CD4-positive, alpha-beta T cell treated with Interleukin-6 for 4 hours (primary cell): ENCODE measurements around the gene ZFYVE28.
"Not testable (repeated sequence)": the region's sequence is repeated elsewhere in the genome, so short reads cannot be mapped to it uniquely, and the experiment has no call there.

Experiments used
- DNase-seq: peaks from one replicate; pipeline ENCODE4 v3.0.0-alpha.2; 2020; ENCODE audit warnings: mixed read lengths

The ZFYVE28 gene

DNA sequence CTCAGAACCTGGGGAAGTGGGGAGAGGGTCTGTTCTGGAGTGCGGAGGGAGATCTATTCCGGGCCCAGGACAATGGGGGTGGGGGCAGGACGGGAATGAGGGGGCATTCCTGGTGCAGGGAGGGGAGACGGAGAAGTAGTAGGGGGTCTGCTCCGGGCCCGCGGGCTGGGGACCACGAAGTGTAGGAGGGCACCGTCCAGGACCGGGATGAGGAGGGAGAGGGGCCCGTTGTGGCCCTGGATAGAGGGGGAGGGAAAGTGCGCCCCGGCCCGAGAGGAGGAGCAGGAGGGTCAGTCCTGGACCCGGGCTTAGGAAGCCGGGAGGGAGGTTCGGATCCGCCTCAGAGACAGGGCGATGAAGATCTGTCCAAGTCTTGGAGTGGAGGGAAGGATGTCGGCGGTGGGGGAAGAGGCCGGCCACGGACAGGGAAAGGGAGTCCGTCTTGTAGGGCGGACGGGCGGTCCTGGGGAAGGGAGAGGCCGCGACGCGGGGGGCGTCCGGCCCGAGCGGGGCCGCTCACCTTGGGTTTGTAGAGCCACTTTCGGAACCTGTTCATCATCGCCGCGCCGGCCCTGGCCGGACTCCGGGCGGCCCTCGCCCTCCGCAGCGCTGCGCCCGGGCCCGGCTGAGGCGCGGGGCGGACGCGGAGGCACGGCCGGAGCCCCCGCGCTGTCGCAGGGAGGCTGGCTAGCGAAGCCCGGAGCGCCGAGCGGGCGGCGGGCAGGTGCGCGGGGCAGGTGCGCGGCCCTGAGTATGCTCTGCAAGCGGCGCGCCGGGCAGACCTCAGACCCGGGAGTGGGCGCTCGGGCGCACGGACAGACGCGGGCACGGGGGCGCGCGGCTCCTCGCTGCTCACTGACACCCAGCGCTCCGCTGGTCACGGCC lies at the start of gene ZFYVE28:
ZFYVE28 (minus strand) TSS at position 881 of the 885 bp plus-strand sequence; CDS start at position 559, 322 bp downstream.
- no peak for DNase-seq

DNA sequence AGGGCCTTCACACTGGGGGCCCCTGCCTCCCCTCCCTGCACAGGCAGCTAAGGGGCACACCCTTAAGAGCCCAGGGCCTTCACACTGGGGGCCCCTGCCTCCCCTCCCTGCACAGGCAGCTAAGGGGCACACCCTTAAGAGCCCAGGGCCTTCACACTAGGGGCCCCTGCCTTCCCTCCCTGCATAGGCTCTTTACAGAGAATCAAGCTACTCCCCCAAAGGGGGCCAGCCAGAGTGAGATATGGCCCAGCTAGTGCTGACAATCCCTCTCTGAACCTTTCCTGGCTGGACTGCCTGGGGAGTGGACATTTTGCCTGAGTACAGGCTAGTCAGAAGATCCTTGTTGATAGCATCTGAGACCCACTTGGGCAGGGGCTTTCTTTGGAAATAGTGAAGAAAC lies 47.1 kb upstream of the ZFYVE28 start:
- DNase-seq, result not testable (repeated sequence)

DNA sequence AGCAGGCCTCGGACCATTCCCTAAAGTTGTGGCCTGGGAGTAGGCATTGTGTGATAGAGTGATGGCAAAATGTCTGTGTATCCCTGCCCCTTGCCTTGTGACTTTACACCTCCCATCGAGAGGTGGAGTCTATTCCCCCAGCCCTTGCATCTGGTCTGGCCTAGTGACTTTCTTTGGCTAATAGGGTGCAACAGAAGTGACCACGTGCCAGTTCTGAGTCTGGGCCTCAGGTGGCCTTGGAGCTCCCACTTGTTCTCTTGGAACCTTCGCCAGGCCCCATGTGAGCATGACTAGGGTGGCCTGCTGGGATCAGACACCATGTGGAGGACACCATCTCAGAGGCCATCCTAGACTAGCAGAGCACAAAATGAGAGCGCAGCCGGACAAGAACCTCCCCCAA lies 46.6 kb upstream of the ZFYVE28 start:
- DNase-seq, result no peak

DNA sequence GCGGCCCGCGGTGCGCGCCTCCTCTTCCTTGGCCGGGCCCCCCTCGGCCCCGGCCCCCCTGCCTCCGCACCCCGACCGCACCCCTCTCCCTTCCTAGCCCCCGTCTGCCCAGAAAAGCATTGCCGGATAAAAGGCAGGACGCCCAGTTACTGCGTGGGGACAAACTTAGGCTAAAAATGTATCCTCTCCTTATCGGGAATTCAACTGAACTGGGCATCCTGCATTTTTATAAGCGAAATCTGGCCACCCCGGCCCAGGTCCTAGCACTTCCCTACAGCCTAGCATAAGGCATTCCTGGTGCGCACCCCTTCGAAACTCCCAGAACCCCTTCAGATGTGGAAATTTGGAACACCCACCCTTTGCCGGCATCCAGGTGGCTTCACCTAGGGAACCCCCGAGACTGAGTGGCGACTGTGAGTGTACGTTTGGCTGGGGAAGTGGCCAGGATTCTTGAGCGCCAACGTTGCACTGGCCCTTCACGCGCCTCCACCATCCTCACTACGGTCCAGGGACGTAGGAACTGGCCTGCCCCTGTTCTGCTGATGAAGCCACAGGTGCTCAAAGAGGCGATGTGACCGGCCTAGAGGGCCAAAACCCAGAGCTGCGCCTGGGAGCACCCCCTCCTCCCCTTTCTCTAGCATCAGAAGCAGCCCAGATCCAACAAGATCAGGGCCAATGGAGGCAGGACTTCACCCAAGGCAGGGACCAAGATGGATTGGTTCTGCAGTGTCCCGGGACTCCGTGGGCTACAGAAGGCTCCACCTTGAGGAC lies 44.7 kb upstream of the ZFYVE28 start:
- DNase-seq, result no peak

DNA sequence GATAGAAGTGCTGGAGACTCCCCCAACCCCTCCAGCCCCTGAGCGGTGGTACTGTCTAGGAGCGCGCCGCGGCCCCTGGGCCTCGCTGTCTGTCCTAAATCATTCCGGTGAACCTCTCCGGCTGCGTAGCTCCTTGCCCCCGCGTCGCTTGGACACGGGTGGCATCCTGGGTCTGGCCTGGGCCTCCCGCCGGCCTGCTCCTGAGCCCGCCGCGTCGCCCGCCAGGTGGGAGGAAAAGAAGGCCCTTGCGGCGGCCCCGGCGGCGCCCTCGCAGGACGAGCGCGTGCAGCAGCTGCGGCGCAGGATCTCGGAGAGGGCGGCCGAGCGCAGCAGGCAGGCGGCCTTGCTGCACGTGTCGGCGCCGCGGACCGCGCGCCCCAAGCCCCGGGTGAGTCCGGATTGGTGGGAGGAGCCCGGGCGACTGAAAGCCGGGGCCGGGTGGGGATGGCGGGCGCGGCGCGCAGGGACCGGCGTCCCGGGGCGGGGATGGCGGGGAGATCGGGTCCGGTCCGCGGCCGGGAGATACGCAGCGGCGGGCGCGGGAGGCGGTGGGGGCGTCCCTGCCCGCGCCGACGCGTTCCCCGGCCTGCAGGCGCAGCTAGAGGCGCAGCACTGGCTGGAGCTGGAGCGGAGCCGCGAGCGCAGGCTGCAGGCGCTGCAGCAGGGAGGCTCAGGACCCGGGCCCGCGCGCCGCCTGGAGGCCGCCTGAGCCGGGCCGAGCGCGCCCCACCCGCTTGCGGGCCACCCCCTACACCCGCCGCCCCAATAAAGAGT lies 44.0 kb upstream of the ZFYVE28 start:
- DNase-seq, result peak; percentile 75

DNA sequence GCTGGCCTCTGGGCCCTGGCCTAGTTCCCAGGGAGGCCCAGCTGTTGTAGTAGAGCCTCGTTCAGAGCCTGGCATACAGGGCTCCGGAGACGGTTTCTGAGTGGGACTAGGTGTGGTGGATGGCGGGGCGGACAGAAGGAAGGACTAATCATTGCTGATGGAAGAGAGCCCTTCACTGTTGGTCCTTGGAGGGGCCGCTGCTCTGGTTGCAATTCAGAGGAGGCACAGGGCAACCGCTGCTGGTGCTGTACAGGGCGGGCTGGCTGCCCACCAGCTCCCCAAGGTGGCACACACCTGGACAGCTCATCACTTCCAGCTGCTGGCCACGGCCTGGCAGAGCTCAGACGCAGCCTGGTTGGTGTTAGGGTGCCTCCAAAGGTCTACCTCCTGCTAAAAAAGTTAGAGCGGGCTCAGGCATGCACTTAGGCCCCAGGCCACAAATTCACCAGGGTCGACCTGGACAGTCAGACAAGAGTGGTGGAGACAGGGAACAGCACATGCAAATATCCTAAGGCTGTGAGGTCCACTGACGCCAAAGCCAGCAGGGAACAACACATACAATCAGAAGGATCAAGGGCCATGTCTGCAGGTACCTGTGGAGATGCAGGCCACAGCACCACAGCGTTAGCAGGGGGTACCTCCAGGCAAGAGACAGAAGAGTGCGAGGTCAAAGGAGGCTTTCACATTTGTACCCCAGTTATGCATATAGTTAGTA lies 43.0 kb upstream of the ZFYVE28 start:
- no peak for DNase-seq

DNA sequence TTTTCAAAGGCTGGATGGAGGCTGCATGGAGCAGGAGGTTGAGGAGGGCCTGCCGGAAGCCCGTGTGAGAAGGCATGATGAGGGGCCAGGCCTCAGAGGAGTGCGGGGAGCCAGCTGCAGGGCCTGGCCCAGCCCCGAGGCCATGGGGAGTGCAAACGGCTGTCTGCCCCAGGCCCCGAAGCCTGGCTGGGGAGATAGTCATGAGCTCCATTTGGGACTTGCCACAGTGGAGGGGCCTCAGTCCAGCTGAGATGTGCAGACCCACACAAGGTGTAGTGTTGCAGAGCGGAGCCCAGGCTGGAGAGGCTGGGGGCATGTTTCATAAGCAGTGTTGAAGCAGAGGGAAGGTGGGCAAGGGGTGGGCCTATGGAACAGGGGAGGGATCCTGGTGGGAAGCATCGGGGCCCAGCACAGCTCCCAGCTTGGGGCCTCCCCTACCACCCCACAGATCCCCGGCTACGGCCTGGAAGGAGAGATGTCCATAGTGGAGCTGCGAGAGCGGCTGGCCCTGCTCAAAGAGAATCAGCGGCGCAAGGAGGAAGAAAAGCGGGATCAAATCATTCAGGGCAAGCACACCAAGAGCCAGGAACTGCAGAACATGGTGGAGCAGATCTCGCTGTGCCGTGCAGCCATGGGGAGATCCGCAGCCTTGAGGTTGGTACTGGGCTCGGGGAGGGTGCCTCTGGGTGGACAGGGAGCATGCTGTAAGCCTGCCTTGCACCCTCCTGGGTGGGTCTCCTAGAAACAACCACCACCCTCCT lies 41.3 kb upstream of the ZFYVE28 start:
- no peak for DNase-seq

DNA sequence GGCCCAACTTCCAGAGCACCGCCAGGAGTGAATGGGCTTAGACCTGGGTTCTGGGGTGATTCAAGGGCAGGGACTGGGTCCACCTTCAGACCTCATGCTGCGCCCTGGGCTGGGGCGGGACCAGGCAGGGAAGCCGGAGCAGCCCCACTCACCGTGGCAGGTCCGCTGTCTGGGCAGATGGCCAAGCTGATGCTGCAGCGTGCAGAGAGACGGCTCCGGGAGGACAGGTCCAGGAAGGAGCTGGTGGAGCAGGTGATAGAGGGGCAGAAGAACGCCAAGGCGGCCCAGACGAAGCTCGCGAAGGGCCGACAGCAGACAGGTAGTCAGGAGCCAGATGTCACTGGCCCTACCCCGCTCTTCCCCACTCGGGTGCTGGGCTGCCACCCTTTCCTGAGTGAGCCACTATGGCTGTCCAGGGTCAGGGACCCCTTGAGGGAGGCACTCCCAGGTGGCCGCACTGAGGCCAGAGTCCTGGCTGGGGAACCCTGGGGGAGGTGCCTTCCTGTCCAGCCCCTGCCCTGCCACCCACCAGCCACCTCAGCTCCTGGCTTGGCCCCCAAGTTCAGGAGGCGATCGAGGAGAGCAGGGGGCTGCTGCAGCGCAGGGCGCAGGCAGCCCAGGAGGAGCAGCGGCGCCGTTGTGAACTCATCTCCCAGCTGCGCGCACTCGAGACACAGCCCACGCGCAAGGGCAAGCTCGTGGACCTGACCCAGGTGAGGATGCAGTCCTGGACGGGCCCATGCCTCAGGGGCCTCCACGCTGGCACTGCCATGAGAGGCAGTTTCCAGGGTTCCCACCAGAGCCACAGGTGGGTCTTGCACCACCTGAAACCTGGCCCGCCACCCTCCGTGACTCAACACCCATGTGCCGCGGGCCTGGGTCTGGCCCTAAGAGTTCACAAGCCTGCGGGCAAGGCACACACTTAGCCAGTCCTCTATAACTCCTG lies 40.4 kb upstream of the ZFYVE28 start:
- DNase-seq, result no peak

DNA sequence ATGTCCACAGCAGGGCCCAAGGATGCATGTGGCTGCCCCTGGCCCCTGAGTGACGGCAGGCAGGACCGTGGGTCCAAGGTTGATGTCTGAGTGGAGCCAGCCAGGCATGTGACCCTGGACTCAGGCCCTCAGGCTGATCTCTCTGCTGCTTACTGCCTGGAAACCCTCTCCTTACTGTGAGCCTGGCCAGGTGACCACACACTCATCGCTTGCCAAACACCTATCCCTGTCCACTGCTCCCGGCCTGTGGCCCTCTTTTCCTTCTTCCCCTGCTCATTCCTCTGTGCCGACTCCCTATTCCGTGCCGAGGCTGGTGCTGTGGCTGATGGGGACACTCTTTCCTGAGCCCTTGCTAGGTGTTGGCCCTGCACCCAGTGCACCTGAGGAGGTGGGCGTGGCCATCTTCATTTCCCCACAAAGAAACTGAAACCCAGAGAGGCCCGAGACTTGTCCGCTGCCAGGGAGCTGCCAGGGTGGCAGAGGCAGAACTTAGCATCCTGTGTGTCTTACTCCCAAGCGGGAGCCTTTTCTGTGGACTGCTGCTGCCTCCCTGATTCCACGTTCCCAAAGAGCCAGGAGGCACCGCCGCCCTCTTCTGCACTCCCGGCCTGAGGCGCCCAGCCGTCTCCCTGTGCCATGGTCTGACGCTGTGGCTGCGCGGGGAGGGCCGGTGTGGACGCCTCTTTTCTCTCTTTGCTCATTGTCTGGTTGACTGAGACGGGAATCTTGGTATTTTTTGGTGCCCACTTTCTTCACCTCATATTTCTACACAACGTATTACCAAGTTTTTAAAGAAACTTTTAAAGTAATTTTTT lies 39.2 kb upstream of the ZFYVE28 start:
- peak; percentile 11 for DNase-seq

DNA sequence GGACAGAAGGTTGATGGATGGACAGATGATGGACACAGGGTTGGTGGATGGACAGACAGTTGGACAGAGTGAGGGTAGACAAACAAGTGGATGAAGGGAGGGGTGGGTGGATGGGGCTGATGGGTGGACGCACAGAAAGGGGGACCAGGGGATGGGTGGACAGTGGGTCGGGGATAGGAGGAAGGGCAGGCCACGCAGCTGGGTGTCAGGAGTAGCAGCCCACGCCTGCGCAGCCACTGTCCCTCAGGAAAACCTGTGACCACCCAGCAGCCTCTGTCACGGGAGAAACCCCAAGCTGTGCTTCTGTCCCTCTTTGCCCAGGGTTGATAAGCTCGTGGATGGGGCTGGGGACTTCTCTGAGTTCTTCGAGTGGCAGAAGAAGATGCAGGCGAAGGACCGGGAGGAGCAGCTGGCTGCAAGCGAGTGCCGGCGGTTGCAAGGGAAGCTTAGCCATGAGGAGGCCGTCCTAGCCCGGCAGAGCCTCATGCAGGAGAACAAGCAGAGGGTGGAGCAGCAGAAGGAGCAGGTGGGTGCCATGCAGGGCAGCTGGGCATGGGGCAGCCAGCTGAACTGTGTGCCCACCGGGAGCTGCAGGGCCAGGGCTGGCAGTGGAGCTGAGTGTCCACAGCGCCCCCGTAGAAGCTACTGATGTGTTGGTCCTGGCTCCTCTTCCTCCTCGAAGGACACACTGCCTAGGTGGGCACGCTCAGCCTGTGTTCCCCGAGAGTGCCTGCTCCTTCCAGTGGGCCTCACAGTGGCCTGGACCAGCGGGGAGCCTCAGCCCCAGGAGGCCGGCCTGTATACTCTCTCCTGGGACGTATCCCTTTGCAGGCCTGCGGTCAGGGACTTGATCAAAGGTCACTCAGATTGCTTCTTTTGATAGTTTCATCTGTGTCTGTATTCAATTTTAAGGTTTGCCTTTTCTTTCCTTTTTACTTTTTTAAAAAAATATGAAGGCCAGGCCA lies 33.7 kb upstream of the ZFYVE28 start:
- no peak for DNase-seq

DNA sequence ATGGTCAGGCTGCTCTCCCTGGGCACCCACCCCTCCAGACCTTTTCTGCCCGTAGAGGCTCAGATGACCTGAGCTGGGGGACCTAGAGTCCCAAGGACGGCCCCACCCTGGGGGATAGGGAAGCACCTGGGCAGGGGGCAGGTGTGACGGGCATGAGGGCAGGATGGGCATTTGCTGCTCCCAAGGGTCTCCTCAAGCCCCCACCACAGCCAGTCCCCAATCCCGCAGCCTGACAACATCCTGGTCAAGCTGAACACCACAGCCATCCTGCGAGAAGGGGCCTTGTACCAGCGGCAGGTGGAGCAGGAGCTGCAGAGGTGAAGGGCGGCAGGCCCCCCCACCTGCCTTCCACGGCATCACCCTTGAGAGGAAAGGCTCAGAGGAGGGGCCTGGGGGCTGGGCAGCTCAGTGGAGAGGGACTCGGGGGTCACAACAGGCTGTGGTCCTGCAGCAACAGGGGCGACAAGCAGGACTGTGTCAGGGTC lies 32.6 kb upstream of the ZFYVE28 start:
- DNase-seq, result no peak

DNA sequence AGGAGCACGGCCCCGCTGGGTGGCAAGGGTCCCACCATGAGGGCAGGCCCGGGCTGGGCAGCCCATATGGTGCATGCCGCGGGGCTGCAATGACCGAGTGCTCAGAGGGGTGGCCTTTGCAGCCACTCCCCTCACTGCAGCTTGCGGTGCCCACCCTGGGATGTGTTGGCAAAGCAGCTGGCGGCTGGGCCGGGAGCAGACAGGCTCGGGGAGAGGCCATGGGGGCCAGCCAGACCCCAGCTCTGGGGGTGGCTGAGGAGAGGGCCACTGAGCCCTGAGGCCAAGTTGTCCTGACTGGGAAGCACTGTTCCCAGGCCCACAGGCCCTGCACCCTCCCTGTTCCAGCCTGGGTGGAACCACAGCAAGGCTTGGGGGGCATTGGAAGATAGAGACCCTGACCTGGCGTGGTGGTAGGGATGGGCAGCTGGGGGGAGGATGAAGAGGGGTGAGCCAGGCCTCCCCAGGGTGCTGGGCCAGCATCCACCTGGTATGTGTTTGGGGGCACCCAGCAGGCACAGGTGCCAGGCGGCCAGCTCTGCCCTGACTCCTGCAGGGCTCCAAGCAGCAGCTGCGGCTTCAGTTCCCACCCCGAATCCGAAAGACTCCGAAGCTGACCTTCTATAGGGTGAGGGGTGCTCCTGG lies 32.1 kb upstream of the ZFYVE28 start:
- DNase-seq, result no peak

DNA sequence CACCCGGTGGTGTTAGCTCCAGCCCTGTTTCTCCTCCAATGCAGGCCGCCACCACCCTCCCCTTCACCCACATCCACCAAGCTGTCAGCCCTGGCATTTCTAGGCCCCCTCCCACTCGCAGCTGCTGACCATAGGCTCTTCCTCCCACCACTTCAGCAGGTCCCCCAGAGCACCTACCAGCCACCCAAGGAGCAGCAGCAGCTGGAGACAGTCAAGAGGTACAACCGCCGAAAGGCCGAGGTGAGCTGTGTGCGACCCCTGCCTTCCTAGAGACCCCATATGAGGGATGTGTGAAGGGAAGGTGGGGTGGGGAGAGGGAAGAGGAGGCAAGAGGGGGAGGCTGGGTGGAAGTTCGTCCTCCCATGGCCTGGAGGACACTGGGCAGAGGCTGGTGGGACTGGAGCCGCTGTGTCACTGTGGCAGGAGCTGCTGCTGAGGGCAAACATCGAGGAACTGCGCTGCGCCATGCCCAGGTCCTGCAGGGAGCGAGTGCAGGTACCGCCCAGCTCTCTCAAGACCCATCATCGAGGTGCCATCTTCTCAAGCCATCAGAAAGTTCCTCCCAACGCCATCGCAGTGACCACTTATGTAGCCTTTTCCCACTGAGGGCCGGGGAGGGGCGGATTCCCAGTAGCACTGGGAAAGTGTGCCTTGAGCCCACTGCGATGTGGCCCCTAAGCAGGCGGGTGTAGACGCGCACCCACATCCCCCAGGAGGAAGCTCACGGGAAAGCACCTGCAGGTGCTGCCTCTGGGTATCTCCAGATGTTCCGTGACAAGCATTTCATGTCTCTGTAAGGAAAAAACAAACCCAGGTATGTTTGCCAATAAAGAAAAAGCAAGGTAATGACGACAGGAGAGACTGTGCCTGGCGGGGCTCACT lies 31.3 kb upstream of the ZFYVE28 start:
- DNase-seq, result no peak

DNA sequence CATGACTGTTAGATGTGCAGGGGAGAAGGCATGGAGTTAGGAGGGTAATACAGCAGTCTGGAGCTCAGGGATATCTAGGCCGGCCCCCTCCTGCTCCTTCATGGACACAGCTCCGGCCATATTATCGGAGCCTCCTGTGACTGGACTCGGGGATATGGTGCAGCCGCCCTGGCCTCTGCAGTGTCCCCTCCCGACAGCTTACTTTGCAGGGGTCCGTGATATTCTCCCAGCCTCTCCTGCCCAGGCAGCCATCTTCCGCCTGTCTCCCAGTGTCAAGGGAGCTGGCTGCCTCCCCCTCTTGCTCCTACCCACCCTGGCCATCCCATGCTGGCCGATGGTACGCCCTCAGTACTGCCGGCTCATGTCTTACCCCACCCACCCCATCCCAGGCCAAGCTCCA lies 30.6 kb upstream of the ZFYVE28 start:
- no peak for DNase-seq

DNA sequence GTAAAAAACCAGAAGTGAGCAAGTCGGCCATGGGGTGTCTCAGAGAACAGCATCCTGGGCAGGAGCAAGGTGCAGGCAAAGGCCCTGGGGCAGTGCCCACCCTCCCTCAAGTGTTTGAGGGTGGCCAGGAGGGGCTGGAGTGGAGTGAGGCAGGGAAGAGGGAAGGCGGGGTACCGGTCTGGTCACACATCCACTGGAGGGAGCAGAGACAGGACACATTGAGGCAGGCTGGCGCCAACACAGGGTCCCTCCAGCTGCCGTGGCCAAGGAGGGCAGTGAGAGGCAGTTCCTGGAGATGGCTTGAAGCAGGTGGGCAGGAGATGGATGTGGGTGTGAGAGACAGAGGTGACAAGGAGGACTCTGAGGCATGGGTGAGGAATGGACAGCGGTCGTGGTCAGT lies 30.1 kb upstream of the ZFYVE28 start:
- DNase-seq, result no peak
